ENCODE measurements around the gene IGSF10. TPM values are rescaled to one million over a fixed set of nuclear protein-coding genes. Genes with fewer than 3 reads are reported as not detected.

Gene IGSF10
- total and polyA plus RNA-seq, 10 of the 15 experiments (the other 5 are each of a cell fraction or from before 2014, with no cell fraction given) = under 0.01 to 0.18 (median 0.03) TPM; not detected in 2

DNA sequence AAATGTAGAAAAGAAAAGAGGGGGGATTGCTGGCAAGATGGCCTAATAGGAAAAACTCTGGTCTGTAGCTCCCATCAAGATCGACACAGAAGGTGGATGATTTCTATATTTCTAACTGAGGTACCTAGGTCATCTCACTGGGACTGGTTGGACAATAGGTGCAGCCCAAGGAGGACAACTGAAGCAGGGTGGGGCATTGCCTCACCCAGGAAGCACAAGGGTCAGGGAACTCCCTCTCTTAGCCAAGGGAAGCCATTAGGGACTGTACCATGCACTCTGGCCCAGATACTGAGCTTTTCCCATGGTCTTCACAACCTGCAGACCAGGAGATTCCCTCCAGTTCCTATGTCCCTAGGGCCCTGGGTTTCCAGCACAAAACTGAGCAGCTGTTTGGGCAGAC is 22.6 kb upstream of the IGSF10 start:
- no peak for FAIRE-seq
- H3K27ac ChIP-seq (ENCODE audit: control insufficient read depth, insufficient read depth) = no peak overlapping the region
- POLR2A ChIA-PET = no interaction called here
- H4K20me1 ChIP-seq (ENCODE audit: control insufficient read depth, insufficient read depth) = no peaks in the 10 kb centered on the region
- no peak overlapping the region for H2AFZ ChIP-seq (ENCODE audit: control insufficient read depth, low read depth, low read length)
- in situ Hi-C loops (cut with MboI) (no loop called here), intact Hi-C loops (cut with micrococcal nuclease; ENCODE audit: unreplicated experiment) (no loop called here)
- BruUV-seq (replicated peaks) = no TSS peak
- RAD21 ChIA-PET (ENCODE audit: unreplicated experiment) = no interaction called here
- ATAC-seq = no peak
- CTCF ChIA-PET = interaction anchor here (0.6 to 2.6 kb wide), 3 partner anchors 16 to 99 kb away, joined by 3 to 19 read pairs (median 3); no protein-coding TSS in a partner anchor
- H3K4me2 ChIP-seq (ENCODE audit: control insufficient read depth, insufficient read depth) = no peak overlapping the region
- no peak overlapping the region for H3K4me3 ChIP-seq
- H3K9ac ChIP-seq (ENCODE audit: control insufficient read depth, insufficient read depth, low read length) = no peak overlapping the region
- no peaks in the 10 kb centered on the region for H3K4me1 ChIP-seq (ENCODE audit: control insufficient read depth, insufficient read depth, low read length)
- SMC1A ChIA-PET (ENCODE audit: uncharacterized antibody, unreplicated experiment) = interaction anchor here (1.0 kb wide), 1 partner anchor 362 kb away, joined by 3 read pairs; no protein-coding TSS in a partner anchor
- no peaks in the 10 kb centered on the region for H3K36me3 ChIP-seq (ENCODE audit: control insufficient read depth in 2 of 2, insufficient read depth in 2 of 2, low read length in 1 of 2)
- 72% methylated on average over 1 of the region's 1 CpG for WGBS (ENCODE audit: insufficient coverage, insufficient replicate concordance, low lambda C conversion rate, missing lambda C conversion rate)
- no peak for DNase-seq (ENCODE audit: low read depth, low spot score)
- H3K9me3 ChIP-seq (replicated peaks; ENCODE audit: control insufficient read depth, insufficient read depth, low read length) = no peaks in the 10 kb centered on the region
- H3K27me3 ChIP-seq (replicated peaks in 1 of 2; ENCODE audit: control insufficient read depth in 2 of 2, insufficient read depth in 2 of 2, low read length in 1 of 2) = no peaks in the 10 kb centered on the region; a peak in 1 of 4 replicates
- H3K79me2 ChIP-seq (ENCODE audit: control insufficient read depth, insufficient read depth, low read length) = no peaks in the 10 kb centered on the region
- TF ChIP-seq, protein P1, sequence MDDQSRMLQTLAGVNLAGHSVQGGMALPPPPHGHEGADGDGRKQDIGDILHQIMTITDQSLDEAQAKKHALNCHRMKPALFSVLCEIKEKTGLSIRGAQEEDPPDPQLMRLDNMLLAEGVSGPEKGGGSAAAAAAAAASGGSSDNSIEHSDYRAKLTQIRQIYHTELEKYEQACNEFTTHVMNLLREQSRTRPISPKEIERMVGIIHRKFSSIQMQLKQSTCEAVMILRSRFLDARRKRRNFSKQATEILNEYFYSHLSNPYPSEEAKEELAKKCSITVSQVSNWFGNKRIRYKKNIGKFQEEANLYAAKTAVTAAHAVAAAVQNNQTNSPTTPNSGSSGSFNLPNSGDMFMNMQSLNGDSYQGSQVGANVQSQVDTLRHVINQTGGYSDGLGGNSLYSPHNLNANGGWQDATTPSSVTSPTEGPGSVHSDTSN (IDR thresholded peaks at IDR 0.05; ENCODE audit: insufficient replicate concordance, low read depth, low read length) = no peak
- TF ChIP-seq, protein P2, sequence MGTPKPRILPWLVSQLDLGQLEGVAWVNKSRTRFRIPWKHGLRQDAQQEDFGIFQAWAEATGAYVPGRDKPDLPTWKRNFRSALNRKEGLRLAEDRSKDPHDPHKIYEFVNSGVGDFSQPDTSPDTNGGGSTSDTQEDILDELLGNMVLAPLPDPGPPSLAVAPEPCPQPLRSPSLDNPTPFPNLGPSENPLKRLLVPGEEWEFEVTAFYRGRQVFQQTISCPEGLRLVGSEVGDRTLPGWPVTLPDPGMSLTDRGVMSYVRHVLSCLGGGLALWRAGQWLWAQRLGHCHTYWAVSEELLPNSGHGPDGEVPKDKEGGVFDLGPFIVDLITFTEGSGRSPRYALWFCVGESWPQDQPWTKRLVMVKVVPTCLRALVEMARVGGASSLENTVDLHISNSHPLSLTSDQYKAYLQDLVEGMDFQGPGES (IDR thresholded peaks at IDR 0.05) = no peak
- TF ChIP-seq, protein P3, sequence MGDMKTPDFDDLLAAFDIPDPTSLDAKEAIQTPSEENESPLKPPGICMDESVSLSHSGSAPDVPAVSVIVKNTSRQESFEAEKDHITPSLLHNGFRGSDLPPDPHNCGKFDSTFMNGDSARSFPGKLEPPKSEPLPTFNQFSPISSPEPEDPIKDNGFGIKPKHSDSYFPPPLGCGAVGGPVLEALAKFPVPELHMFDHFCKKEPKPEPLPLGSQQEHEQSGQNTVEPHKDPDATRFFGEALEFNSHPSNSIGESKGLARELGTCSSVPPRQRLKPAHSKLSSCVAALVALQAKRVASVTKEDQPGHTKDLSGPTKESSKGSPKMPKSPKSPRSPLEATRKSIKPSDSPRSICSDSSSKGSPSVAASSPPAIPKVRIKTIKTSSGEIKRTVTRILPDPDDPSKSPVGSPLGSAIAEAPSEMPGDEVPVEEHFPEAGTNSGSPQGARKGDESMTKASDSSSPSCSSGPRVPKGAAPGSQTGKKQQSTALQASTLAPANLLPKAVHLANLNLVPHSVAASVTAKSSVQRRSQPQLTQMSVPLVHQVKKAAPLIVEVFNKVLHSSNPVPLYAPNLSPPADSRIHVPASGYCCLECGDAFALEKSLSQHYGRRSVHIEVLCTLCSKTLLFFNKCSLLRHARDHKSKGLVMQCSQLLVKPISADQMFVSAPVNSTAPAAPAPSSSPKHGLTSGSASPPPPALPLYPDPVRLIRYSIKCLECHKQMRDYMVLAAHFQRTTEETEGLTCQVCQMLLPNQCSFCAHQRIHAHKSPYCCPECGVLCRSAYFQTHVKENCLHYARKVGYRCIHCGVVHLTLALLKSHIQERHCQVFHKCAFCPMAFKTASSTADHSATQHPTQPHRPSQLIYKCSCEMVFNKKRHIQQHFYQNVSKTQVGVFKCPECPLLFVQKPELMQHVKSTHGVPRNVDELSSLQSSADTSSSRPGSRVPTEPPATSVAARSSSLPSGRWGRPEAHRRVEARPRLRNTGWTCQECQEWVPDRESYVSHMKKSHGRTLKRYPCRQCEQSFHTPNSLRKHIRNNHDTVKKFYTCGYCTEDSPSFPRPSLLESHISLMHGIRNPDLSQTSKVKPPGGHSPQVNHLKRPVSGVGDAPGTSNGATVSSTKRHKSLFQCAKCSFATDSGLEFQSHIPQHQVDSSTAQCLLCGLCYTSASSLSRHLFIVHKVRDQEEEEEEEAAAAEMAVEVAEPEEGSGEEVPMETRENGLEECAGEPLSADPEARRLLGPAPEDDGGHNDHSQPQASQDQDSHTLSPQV (IDR thresholded peaks at IDR 0.05) = no peak
- TF ChIP-seq TARDBP (IDR thresholded peaks at IDR 0.05; ENCODE audit: borderline replicate concordance) (no peak), BHLHE40 (IDR thresholded peaks at IDR 0.05; ENCODE audit: borderline replicate concordance in 1 of 2, low read depth in 2 of 2, low read length in 1 of 2) (no peak), NR2C2 (IDR thresholded peaks at IDR 0.05; ENCODE audit: borderline replicate concordance, control insufficient read depth, insufficient read length, low read depth) (no peak), KLF5 (IDR thresholded peaks at IDR 0.05; ENCODE audit: partially characterized antibody) (no peak)
- TF ChIP-seq, protein P4, sequence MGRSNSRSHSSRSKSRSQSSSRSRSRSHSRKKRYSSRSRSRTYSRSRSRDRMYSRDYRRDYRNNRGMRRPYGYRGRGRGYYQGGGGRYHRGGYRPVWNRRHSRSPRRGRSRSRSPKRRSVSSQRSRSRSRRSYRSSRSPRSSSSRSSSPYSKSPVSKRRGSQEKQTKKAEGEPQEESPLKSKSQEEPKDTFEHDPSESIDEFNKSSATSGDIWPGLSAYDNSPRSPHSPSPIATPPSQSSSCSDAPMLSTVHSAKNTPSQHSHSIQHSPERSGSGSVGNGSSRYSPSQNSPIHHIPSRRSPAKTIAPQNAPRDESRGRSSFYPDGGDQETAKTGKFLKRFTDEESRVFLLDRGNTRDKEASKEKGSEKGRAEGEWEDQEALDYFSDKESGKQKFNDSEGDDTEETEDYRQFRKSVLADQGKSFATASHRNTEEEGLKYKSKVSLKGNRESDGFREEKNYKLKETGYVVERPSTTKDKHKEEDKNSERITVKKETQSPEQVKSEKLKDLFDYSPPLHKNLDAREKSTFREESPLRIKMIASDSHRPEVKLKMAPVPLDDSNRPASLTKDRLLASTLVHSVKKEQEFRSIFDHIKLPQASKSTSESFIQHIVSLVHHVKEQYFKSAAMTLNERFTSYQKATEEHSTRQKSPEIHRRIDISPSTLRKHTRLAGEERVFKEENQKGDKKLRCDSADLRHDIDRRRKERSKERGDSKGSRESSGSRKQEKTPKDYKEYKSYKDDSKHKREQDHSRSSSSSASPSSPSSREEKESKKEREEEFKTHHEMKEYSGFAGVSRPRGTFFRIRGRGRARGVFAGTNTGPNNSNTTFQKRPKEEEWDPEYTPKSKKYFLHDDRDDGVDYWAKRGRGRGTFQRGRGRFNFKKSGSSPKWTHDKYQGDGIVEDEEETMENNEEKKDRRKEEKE (IDR thresholded peaks at IDR 0.05) = no peak
- TF ChIP-seq, protein P5, sequence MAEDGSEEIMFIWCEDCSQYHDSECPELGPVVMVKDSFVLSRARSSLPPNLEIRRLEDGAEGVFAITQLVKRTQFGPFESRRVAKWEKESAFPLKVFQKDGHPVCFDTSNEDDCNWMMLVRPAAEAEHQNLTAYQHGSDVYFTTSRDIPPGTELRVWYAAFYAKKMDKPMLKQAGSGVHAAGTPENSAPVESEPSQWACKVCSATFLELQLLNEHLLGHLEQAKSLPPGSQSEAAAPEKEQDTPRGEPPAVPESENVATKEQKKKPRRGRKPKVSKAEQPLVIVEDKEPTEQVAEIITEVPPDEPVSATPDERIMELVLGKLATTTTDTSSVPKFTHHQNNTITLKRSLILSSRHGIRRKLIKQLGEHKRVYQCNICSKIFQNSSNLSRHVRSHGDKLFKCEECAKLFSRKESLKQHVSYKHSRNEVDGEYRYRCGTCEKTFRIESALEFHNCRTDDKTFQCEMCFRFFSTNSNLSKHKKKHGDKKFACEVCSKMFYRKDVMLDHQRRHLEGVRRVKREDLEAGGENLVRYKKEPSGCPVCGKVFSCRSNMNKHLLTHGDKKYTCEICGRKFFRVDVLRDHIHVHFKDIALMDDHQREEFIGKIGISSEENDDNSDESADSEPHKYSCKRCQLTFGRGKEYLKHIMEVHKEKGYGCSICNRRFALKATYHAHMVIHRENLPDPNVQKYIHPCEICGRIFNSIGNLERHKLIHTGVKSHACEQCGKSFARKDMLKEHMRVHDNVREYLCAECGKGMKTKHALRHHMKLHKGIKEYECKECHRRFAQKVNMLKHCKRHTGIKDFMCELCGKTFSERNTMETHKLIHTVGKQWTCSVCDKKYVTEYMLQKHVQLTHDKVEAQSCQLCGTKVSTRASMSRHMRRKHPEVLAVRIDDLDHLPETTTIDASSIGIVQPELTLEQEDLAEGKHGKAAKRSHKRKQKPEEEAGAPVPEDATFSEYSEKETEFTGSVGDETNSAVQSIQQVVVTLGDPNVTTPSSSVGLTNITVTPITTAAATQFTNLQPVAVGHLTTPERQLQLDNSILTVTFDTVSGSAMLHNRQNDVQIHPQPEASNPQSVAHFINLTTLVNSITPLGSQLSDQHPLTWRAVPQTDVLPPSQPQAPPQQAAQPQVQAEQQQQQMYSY (CRISPR knock-in tag; IDR thresholded peaks at IDR 0.05) = no peak
